PC-3 (cell line): ENCODE data around the gene KRT73.

Experiments used
- EZH2 ChIP-seq: fragments of 300-600 bp; sonication (generic); IDR thresholded peaks from one replicate; pipeline ENCODE4 v1.6.1; 2017; ENCODE audit warnings: antibody characterized with exemption, mild to moderate bottlenecking, low read length; ENCODE audit not compliant: unreplicated experiment
- TF ChIP-seq, protein P1 (sequence below): fragments of 300-600 bp; sonication (generic); conservative IDR thresholded peaks from 2 replicates; pipeline ENCODE4 v1.5.1; 2017; ENCODE audit warnings: antibody characterized with exemption, low read depth, mild to moderate bottlenecking, low read length

DNA sequence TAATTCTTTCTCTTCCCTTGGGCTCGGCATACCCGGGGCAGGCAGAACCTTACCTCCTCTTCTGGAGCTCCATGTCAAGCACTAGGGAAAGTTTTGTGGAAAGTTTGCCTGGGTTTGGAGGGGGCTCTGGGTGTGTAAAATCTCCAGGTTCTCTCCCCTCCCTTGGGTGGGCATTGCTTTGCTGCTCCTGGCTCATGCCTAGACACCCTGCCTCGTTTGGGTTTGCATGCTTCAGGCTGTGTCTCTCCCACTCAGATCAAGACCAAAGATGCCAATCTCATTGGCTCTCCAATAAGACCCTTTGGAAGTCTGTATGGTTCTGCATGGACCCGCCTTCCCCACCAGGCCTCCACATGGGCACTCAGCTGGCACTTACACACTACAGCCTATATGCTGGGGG, 39.8 kb upstream of the KRT73 start:
- TF ChIP-seq, protein P1, sequence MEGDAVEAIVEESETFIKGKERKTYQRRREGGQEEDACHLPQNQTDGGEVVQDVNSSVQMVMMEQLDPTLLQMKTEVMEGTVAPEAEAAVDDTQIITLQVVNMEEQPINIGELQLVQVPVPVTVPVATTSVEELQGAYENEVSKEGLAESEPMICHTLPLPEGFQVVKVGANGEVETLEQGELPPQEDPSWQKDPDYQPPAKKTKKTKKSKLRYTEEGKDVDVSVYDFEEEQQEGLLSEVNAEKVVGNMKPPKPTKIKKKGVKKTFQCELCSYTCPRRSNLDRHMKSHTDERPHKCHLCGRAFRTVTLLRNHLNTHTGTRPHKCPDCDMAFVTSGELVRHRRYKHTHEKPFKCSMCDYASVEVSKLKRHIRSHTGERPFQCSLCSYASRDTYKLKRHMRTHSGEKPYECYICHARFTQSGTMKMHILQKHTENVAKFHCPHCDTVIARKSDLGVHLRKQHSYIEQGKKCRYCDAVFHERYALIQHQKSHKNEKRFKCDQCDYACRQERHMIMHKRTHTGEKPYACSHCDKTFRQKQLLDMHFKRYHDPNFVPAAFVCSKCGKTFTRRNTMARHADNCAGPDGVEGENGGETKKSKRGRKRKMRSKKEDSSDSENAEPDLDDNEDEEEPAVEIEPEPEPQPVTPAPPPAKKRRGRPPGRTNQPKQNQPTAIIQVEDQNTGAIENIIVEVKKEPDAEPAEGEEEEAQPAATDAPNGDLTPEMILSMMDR = no peak
- no peak for TF ChIP-seq EZH2
